Osteoblast (primary cell): ENCODE results near the gene MYH7B. TPM values are rescaled to one million over a fixed set of nuclear protein-coding genes. Genes with fewer than 3 reads are reported as not detected.

Experiments used
- DNase-seq: peaks from one replicate; pipeline ENCODE4 v3.0.0; 2011; ENCODE audit warnings: low spot score, mixed read lengths; ENCODE audit not compliant: insufficient read length; ENCODE audit errors: missing footprints
- H2AFZ ChIP-seq: 2 replicates; pipeline ENCODE4 v1.6.0; 2011; ENCODE audit warnings: mild to moderate bottlenecking, low read length
- H3K27ac ChIP-seq: 2 replicates; pipeline ENCODE4 v1.5.1; 2011; ENCODE audit warnings: mild to moderate bottlenecking, low read depth, low read length, moderate library complexity
- H3K27me3 ChIP-seq: 2 replicates; pipeline ENCODE4 v1.6.0; 2012; ENCODE audit warnings: mild to moderate bottlenecking, control low read depth, inconsistent platforms, low read length, moderate library complexity; ENCODE audit not compliant: insufficient read depth
- H3K36me3 ChIP-seq: 2 replicates; pipeline ENCODE4 v1.5.1; 2011; ENCODE audit warnings: mild to moderate bottlenecking, low read length, control low read depth, moderate library complexity; ENCODE audit not compliant: insufficient read depth
- H3K4me1 ChIP-seq: 2 replicates; pipeline ENCODE4 v1.5.1; 2011; ENCODE audit warnings: mild to moderate bottlenecking, low read length, control low read depth, moderate library complexity; ENCODE audit not compliant: insufficient read depth
- H3K4me2 ChIP-seq: 2 replicates; pipeline ENCODE4 v1.6.0; 2011; ENCODE audit warnings: mild to moderate bottlenecking, low read length; ENCODE audit not compliant: insufficient read depth
- H3K4me3 ChIP-seq: fragments of 200-600 bp; sonication (generic); 3 replicates; pipeline ENCODE4 v1.5.1; 2012; ENCODE audit warnings: mild to moderate bottlenecking, low read length, inconsistent platforms; ENCODE audit not compliant: insufficient read depth
- H3K79me2 ChIP-seq: 2 replicates; pipeline ENCODE4 v1.6.0; 2012; ENCODE audit warnings: mild to moderate bottlenecking, low read length, control low read depth, inconsistent platforms; ENCODE audit not compliant: insufficient read depth
- H3K9me3 ChIP-seq: 2 replicates; pipeline ENCODE4 v1.5.1; 2011; ENCODE audit warnings: low read depth, low read length, control low read depth
- H4K20me1 ChIP-seq: 2 replicates; pipeline ENCODE4 v1.6.0; 2012; ENCODE audit warnings: mild to moderate bottlenecking, low read length, control low read depth; ENCODE audit not compliant: insufficient read depth
- total RNA-seq: library from RNA; depleted of rRNA; stranded (reverse); fragments of >200 nt; gene quantifications from 2 replicates; pipeline ENCODE4 v1.2.3, GENCODE V29; 2012
- TF ChIP-seq, protein P1 (sequence below): IDR thresholded peaks from 2 replicates; pipeline ENCODE4 v1.5.1; 2011; ENCODE audit warnings: mild to moderate bottlenecking, low read depth, low read length, moderate library complexity; ENCODE audit errors: extremely low read depth

Gene MYH7B
- total RNA-seq, 1 donor = 0.36 TPM

- DNase-seq = peak; percentile 32
- Histone ChIP-seq H3K4me3 (no peak overlapping the region), H3K27ac (no peak overlapping the region), H3K9me3 (no peaks in the 10 kb centered on the region), H2AFZ (no peak overlapping the region), H3K4me1 (no peaks in the 10 kb centered on the region), H3K27me3 (peaks cover 8% of the 10 kb centered on the region), H3K36me3 (no peaks in the 10 kb centered on the region), H4K20me1 (no peaks in the 10 kb centered on the region), H3K4me2 (no peak overlapping the region), H3K79me2 (no peaks in the 10 kb centered on the region)
- TF ChIP-seq, protein P1, sequence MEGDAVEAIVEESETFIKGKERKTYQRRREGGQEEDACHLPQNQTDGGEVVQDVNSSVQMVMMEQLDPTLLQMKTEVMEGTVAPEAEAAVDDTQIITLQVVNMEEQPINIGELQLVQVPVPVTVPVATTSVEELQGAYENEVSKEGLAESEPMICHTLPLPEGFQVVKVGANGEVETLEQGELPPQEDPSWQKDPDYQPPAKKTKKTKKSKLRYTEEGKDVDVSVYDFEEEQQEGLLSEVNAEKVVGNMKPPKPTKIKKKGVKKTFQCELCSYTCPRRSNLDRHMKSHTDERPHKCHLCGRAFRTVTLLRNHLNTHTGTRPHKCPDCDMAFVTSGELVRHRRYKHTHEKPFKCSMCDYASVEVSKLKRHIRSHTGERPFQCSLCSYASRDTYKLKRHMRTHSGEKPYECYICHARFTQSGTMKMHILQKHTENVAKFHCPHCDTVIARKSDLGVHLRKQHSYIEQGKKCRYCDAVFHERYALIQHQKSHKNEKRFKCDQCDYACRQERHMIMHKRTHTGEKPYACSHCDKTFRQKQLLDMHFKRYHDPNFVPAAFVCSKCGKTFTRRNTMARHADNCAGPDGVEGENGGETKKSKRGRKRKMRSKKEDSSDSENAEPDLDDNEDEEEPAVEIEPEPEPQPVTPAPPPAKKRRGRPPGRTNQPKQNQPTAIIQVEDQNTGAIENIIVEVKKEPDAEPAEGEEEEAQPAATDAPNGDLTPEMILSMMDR = no peak
Observed at GRCh38 chr20:34971561-34972235, 16.0 kb downstream of the MYH7B start.

- Histone ChIP-seq H3K4me2 (no peak overlapping the region), H3K36me3 (no peaks in the 10 kb centered on the region), H4K20me1 (no peaks in the 10 kb centered on the region), H3K27ac (no peak overlapping the region), H3K4me1 (no peaks in the 10 kb centered on the region), H3K4me3 (no peak overlapping the region), H2AFZ (no peak overlapping the region), H3K79me2 (no peaks in the 10 kb centered on the region), H3K9me3 (no peaks in the 10 kb centered on the region), H3K27me3 (peaks cover 12% of the 10 kb centered on the region)
- TF ChIP-seq, protein P1 = no peak
- no peak for DNase-seq
Observed at GRCh38 chr20:34974246-34974645, 18.6 kb downstream of the MYH7B start.

DNA sequence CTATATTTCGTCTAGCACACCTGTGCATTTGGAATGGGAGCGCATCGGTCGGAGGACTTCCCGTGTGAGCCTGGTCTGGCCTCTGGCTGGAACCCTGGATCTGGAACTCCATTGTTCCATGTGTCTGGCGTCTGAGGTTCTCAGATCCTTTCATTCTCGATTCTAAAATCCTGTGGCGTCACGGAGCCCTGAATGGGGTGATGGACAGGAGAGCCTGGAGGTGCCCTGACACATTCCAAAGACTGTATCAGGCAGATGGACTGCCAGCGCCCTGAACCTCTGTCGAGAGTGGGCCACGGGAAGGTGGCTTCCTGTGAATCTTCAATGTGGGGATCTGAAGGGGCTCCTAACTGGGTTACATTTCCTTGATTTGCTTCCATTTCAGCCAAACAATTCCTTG is 20.6 kb downstream of the MYH7B start:
- peaks cover 12% of the 10 kb centered on the region for H3K27me3 ChIP-seq
- no peaks in the 10 kb centered on the region for H3K79me2 ChIP-seq
- H3K27ac ChIP-seq = no peak overlapping the region
- no peaks in the 10 kb centered on the region for H4K20me1 ChIP-seq
- no peaks in the 10 kb centered on the region for H3K4me1 ChIP-seq
- H3K36me3 ChIP-seq = no peaks in the 10 kb centered on the region
- TF ChIP-seq, protein P1 = no peak
- no peaks in the 10 kb centered on the region for H3K9me3 ChIP-seq
- no peak overlapping the region for H3K4me3 ChIP-seq
- no peak overlapping the region for H2AFZ ChIP-seq
- DNase-seq = peak; percentile 39
- H3K4me2 ChIP-seq = no peak overlapping the region

- H3K4me1 ChIP-seq = no peaks in the 10 kb centered on the region
- TF ChIP-seq, protein P1 = no peak
- peaks cover 14% of the 10 kb centered on the region for H3K27me3 ChIP-seq
- H4K20me1 ChIP-seq = no peaks in the 10 kb centered on the region
- no peaks in the 10 kb centered on the region for H3K36me3 ChIP-seq
- no peak overlapping the region for H3K4me2 ChIP-seq
- peak; percentile 60 for DNase-seq
- H3K79me2 ChIP-seq = no peaks in the 10 kb centered on the region
- H2AFZ ChIP-seq = no peak overlapping the region
- no peak overlapping the region for H3K27ac ChIP-seq
- no peaks in the 10 kb centered on the region for H3K9me3 ChIP-seq
- no peak overlapping the region for H3K4me3 ChIP-seq
Observed at GRCh38 chr20:34977365-34978091, 21.9 kb downstream of the MYH7B start.
